DOHH2 (cell line): ENCODE results near the gene INTS14.

ENCODE experiments used
- H3F3A ChIP-seq: fragments of 200-600 bp; sonication (generic), shearing (Covaris generic); 2 replicates; pipeline ENCODE4 v1.6.0; 2016; ENCODE audit warnings: antibody characterized with exemption, mild to moderate bottlenecking; ENCODE audit not compliant: control insufficient read depth, insufficient read depth
- H3K27ac ChIP-seq: fragments of 200-600 bp; sonication (generic); 2 replicates; pipeline ENCODE4 v1.5.1; 2014; ENCODE audit warnings: low read depth, mild to moderate bottlenecking, low read length, moderate library complexity
- H3K27me3 ChIP-seq: fragments of 200-600 bp; sonication (generic); 2 replicates; pipeline ENCODE4 v1.6.1; 2014; ENCODE audit warnings: mild to moderate bottlenecking, low read length, mixed read lengths; ENCODE audit not compliant: control insufficient read depth
- H3K36me3 ChIP-seq: fragments of 200-600 bp; sonication (generic); 2 replicates; pipeline ENCODE4 v1.6.1; 2014; ENCODE audit warnings: mild to moderate bottlenecking, low read length, moderate library complexity, mixed read lengths; ENCODE audit not compliant: control insufficient read depth
- H3K4me1 ChIP-seq: fragments of 200-600 bp; sonication (generic); 2 replicates; pipeline ENCODE4 v1.6.1; 2014; ENCODE audit warnings: mild to moderate bottlenecking, low read length, mixed read lengths; ENCODE audit not compliant: control insufficient read depth
- H3K4me2 ChIP-seq: fragments of 200-600 bp; sonication (generic); 2 replicates; pipeline ENCODE4 v1.6.0; 2014; ENCODE audit warnings: mild to moderate bottlenecking, low read length, moderate library complexity
- H3K4me3 ChIP-seq: fragments of 200-600 bp; sonication (generic); 2 replicates; pipeline ENCODE4 v1.5.1; 2014; ENCODE audit warnings: mild to moderate bottlenecking, low read length, mixed read lengths
- H3K79me2 ChIP-seq: fragments of 200-600 bp; sonication (generic); 2 replicates; pipeline ENCODE4 v1.6.1; 2014; ENCODE audit warnings: mild to moderate bottlenecking, low read length, mixed read lengths; ENCODE audit not compliant: control insufficient read depth
- H3K9me2 ChIP-seq: fragments of 200-600 bp; sonication (generic); replicated peaks from 2 replicates; pipeline ENCODE4 v1.6.1; 2014; ENCODE audit warnings: mild to moderate bottlenecking, low read length, mixed read lengths; ENCODE audit not compliant: control insufficient read depth
- H3K9me3 ChIP-seq: fragments of 200-600 bp; sonication (generic); 2 replicates; pipeline ENCODE4 v1.6.1; 2014; ENCODE audit warnings: antibody characterized with exemption, low read length, mixed read lengths; ENCODE audit not compliant: control insufficient read depth, insufficient read depth
- H4K20me1 ChIP-seq: fragments of 200-600 bp; sonication (generic); 2 replicates; pipeline ENCODE4 v1.6.0; 2014; ENCODE audit warnings: low read depth, mild to moderate bottlenecking, antibody characterized with exemption, low read length, moderate library complexity; ENCODE audit not compliant: control insufficient read depth, insufficient read depth
- CTCF ChIP-seq: fragments of 200-600 bp; sonication (generic); IDR thresholded peaks from one replicate; pipeline ENCODE4 v1.5.1; 2014; ENCODE audit warnings: antibody characterized with exemption, mild to moderate bottlenecking, low read depth, low read length; ENCODE audit not compliant: poor library complexity, severe bottlenecking
- EZH2phosphoT487 ChIP-seq: fragments of 200-600 bp; sonication (generic); IDR thresholded peaks from 2 replicates; pipeline ENCODE4 v1.6.1; 2017; ENCODE audit warnings: borderline replicate concordance, mild to moderate bottlenecking, antibody characterized with exemption, low read length, moderate library complexity, mixed read lengths

INTS14 gene

GRCh38 chr15:65646486-65646885 is 35.6 kb upstream of the INTS14 start:
- H3K9me2 ChIP-seq = no peaks in the 10 kb centered on the region
- H3K27ac ChIP-seq = no peak overlapping the region
- no peak for TF ChIP-seq CTCF
- TF ChIP-seq EZH2phosphoT487 = no peak
- H3K36me3 ChIP-seq = peaks cover 5% of the 10 kb centered on the region
- H3K4me1 ChIP-seq = peaks cover 22% of the 10 kb centered on the region
- no peaks in the 10 kb centered on the region for H3K79me2 ChIP-seq
- no peaks in the 10 kb centered on the region for H3K27me3 ChIP-seq
- no peaks in the 10 kb centered on the region for H3F3A ChIP-seq
- no peaks in the 10 kb centered on the region for H3K9me3 ChIP-seq
- H4K20me1 ChIP-seq = no peaks in the 10 kb centered on the region
- no peak overlapping the region for H3K4me2 ChIP-seq
- H3K4me3 ChIP-seq = no peak overlapping the region

GRCh38 chr15:65645392-65645791 is 34.5 kb upstream of the INTS14 start:
- Histone ChIP-seq H3K27me3 (no peaks in the 10 kb centered on the region), H3K27ac (no peak overlapping the region), H3K9me3 (no peaks in the 10 kb centered on the region), H3K36me3 (no peaks in the 10 kb centered on the region), H3K4me3 (no peak overlapping the region), H3K9me2 (no peaks in the 10 kb centered on the region), H3K79me2 (no peaks in the 10 kb centered on the region), H3F3A (no peaks in the 10 kb centered on the region), H3K4me2 (no peak overlapping the region), H3K4me1 (peaks cover 24% of the 10 kb centered on the region), H4K20me1 (no peaks in the 10 kb centered on the region)
- no peak for TF ChIP-seq EZH2phosphoT487
- TF ChIP-seq CTCF = no peak

- H3K4me2 ChIP-seq = no peak overlapping the region
- H3K36me3 ChIP-seq = no peaks in the 10 kb centered on the region
- H4K20me1 ChIP-seq = no peaks in the 10 kb centered on the region
- H3K4me1 ChIP-seq = peaks cover 33% of the 10 kb centered on the region
- H3K9me3 ChIP-seq = no peaks in the 10 kb centered on the region
- TF ChIP-seq EZH2phosphoT487 (no peak), CTCF (no peak)
- no peak overlapping the region for H3K4me3 ChIP-seq
- no peaks in the 10 kb centered on the region for H3K79me2 ChIP-seq
- H3K27me3 ChIP-seq = no peaks in the 10 kb centered on the region
- H3K27ac ChIP-seq = no peak overlapping the region
- H3K9me2 ChIP-seq = no peaks in the 10 kb centered on the region
- no peaks in the 10 kb centered on the region for H3F3A ChIP-seq
These were observed 33.4 kb upstream of the INTS14 start for GRCh38 chr15:65644282-65644681.

- Histone ChIP-seq H3K27ac (no peak overlapping the region), H3F3A (no peaks in the 10 kb centered on the region), H3K4me1 (peaks cover 45% of the 10 kb centered on the region), H3K79me2 (no peaks in the 10 kb centered on the region), H3K36me3 (no peaks in the 10 kb centered on the region), H4K20me1 (no peaks in the 10 kb centered on the region), H3K4me2 (no peak overlapping the region), H3K9me2 (no peaks in the 10 kb centered on the region), H3K27me3 (no peaks in the 10 kb centered on the region), H3K9me3 (no peaks in the 10 kb centered on the region), H3K4me3 (no peak overlapping the region)
- TF ChIP-seq EZH2phosphoT487 (no peak), CTCF (no peak)
These were observed 31.7 kb upstream of the INTS14 start for GRCh38 chr15:65642594-65642993.
